ENCODE measurements around the gene SRSF11.
A peak's percentile ranks its signal among the peaks of the same experiment; 100 is the strongest.

SRSF11 gene

DNA sequence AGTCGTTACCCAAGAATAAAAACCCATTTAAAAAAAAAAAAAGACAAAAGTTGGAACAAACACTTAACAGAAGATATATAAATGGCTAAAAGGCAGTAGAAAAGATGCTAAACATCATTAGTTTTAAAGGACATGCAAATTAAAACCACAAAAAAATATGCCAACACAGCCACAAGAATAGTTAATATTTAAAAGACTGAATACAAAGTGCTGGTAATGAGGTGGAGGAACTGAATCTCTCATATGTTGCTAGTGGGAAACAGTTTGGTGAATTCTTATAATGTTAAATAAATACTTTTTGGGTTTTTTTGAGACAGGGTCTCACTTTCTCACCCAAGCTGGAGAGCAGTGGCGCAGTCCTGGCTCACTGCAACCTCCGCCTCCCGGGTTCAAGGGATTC is 25.8 kb upstream of the SRSF11 start:
- TF ChIP-seq, protein P1, sequence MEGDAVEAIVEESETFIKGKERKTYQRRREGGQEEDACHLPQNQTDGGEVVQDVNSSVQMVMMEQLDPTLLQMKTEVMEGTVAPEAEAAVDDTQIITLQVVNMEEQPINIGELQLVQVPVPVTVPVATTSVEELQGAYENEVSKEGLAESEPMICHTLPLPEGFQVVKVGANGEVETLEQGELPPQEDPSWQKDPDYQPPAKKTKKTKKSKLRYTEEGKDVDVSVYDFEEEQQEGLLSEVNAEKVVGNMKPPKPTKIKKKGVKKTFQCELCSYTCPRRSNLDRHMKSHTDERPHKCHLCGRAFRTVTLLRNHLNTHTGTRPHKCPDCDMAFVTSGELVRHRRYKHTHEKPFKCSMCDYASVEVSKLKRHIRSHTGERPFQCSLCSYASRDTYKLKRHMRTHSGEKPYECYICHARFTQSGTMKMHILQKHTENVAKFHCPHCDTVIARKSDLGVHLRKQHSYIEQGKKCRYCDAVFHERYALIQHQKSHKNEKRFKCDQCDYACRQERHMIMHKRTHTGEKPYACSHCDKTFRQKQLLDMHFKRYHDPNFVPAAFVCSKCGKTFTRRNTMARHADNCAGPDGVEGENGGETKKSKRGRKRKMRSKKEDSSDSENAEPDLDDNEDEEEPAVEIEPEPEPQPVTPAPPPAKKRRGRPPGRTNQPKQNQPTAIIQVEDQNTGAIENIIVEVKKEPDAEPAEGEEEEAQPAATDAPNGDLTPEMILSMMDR (IDR thresholded peaks at IDR 0.05; ENCODE audit: control insufficient read depth, insufficient read depth, low read depth, low read length, missing control alignments): no peak
- no peak for DNase-seq (ENCODE audit: low read depth)
- H3K4me3 ChIP-seq (ENCODE audit: control insufficient read depth, low read depth, low read length): no peak overlapping the region

- no peak for DNase-seq (ENCODE audit: low read depth)
- no peak overlapping the region for H3K4me3 ChIP-seq (ENCODE audit: control insufficient read depth, low read depth, low read length)
- TF ChIP-seq, protein P1 (IDR thresholded peaks at IDR 0.05; ENCODE audit: control insufficient read depth, insufficient read depth, low read depth, low read length, missing control alignments): no peak
These were observed 24.8 kb upstream of the SRSF11 start for GRCh38 chr1:70196333-70196732.

DNA sequence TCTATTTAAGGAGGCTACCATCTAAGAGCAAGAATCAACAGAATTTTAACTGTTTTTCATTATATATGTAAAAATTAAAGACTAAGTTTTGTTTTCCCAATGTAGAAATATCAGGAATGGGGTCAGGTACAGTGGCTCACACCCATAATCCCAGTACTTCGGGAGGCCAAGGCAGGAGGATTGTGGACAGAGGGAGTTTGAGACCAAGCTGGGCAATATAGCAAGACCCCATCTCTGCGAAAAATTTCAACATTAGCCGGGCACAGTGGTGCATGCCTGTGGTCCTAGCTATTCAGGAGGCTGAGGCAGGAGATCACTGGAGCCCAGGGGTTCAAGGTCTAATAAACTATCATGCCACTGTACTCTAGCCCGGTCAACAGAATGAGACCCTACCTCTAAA is 21.1 kb upstream of the SRSF11 start:
- DNase-seq (ENCODE audit: low read depth): no peak
- TF ChIP-seq, protein P1 (IDR thresholded peaks at IDR 0.05; ENCODE audit: control insufficient read depth, insufficient read depth, low read depth, low read length, missing control alignments): no peak
- no peak overlapping the region for H3K4me3 ChIP-seq (ENCODE audit: control insufficient read depth, low read depth, low read length)

DNA sequence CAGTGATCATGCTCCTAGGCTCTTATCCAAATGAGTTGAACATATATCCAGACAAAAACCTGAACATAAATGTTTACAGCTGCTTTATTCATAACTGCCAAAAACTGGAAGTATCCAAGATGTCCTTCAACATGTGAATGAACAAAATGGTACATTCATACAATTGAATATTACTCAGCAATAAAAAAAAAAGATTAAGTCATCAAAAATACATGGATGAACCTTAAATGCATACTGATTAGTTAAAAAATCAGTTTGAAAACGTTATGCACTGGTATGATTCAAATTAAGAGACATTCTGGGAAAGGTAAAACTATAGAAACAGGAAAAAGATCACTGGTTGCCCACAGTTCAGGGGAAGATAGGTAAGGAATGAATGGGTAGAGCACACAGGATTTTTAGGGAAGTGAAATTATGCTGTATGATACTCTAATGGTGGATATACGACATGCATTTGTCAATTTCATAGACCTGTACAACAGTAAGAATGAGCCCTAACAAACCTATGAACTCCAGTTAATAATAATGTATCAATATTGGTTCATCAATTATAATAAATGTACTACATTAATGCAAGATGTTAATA is 18.9 kb upstream of the SRSF11 start:
- DNase-seq (ENCODE audit: low read depth): no peak
- H3K4me3 ChIP-seq (ENCODE audit: control insufficient read depth, low read depth, low read length): no peak overlapping the region
- TF ChIP-seq, protein P1 (IDR thresholded peaks at IDR 0.05; ENCODE audit: control insufficient read depth, insufficient read depth, low read depth, low read length, missing control alignments): no peak

DNA sequence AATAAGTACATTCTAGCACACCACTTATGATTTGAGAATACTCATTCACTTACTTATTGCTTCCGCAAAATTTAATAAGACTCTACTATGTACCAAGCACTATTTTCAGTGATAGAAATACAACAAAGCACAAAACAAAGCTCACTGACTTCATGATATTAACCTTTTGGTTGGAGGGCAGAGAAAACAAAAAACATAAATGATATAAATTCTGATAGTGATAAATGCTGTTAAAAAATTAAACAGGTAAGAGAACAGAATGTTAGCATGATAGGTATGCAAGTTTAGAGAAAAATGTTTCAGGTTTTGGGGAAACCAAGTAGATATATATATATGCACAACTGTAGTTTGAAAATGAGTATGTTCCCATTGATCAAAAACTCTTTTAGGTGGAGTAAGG is 17.0 kb upstream of the SRSF11 start:
- peak overlapping the region; percentile 55 for H3K4me3 ChIP-seq (ENCODE audit: control insufficient read depth, low read depth, low read length)
- TF ChIP-seq, protein P1 (IDR thresholded peaks at IDR 0.05; ENCODE audit: control insufficient read depth, insufficient read depth, low read depth, low read length, missing control alignments): no peak

GRCh38 chr1:70204600-70204999 is 16.6 kb upstream of the SRSF11 start:
- peak overlapping the region; percentile 55 for H3K4me3 ChIP-seq (ENCODE audit: control insufficient read depth, low read depth, low read length)
- DNase-seq (ENCODE audit: low read depth): no peak
- TF ChIP-seq, protein P1 (IDR thresholded peaks at IDR 0.05; ENCODE audit: control insufficient read depth, insufficient read depth, low read depth, low read length, missing control alignments): no peak

More for the DNA sequence above, 17.0 kb upstream of the SRSF11 start:
- no peak for DNase-seq (ENCODE audit: low read depth)

DNA sequence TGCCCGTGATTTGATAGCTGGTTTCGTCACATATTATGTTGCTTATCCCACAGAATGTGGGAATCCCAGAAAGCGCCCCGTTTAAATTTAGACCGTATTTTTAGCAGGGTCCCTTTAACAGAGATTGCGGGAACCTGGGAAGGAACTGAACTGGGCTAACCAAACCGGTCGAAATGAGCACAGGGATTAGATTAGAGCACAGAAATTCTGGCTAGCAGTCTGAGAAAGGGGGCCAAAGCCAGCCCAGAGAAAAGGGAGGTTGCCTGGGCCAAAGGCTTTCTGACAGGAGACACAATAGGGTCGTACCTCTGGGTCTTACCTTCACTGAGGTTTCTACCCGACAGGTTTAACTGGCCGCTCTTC is 16.1 kb upstream of the SRSF11 start:
- TF ChIP-seq, protein P1 (IDR thresholded peaks at IDR 0.05; ENCODE audit: control insufficient read depth, insufficient read depth, low read depth, low read length, missing control alignments): no peak
- no peak for DNase-seq (ENCODE audit: low read depth)
- peak overlapping the region; percentile 55 for H3K4me3 ChIP-seq (ENCODE audit: control insufficient read depth, low read depth, low read length)

All from AG09309 (cell line).